GM12878 (cell line): ENCODE data around the gene SLC25A33. TPM values are rescaled to one million over a fixed set of nuclear protein-coding genes. Genes with fewer than 3 reads are reported as not detected.

ENCODE experiments used
- ATAC-seq: fragments of 200-7000 bp; cut with Tn5 transposase; 3 replicates; pipeline ENCODE4 v1.9.1; 2020; ENCODE audit warnings: mild to moderate bottlenecking, moderate library complexity
- BruUV-seq: library from RNA; stranded (reverse); fragments of 400-500 nt; replicated peaks from 2 replicates; lab custom pipeline; 2021; lab: Mats Ljungman, UMichigan
- CTCF ChIA-PET: fragments of 300-600 bp; sonication (Branson Sonifier 250); formaldehyde crosslinking; extraction: SDS; loops from one replicate; lab custom pipeline; 2021; ENCODE audit warnings: inconsistent platforms; lab: Yijun Ruan, JAX
- POLR2A ChIA-PET: fragments of 350-600 bp; formaldehyde crosslinking; extraction: SDS; loops from one replicate; lab custom pipeline; 2021; ENCODE audit warnings: inconsistent platforms; lab: Charles Lee
- RAD21 ChIA-PET: fragments of 300-600 bp; sonication (Branson Sonifier 250); formaldehyde crosslinking; loops from one replicate; lab custom pipeline; 2023; ENCODE audit warnings: antibody characterized with exemption; ENCODE audit not compliant: unreplicated experiment; lab: Charles Lee
- SMC1A ChIA-PET: fragments of 300-600 bp; sonication (Branson Sonifier 250); formaldehyde crosslinking; loops from one replicate; lab custom pipeline; 2023; ENCODE audit not compliant: unreplicated experiment, uncharacterized antibody; lab: Charles Lee
- DNase-seq: peaks from one replicate; pipeline ENCODE4 v3.0.0-alpha.2; 2011; ENCODE audit warnings: low read depth, low spot score
- FAIRE-seq: peaks from 3 replicates; lab custom pipeline; 2011; peaks lifted over from hg19 to GRCh38; lab: Jason Lieb, UNC
- H2AFZ ChIP-seq: 2 replicates; pipeline ENCODE4 v1.6.0; 2011; ENCODE audit warnings: low read depth, low read length, control low read depth; ENCODE audit not compliant: control insufficient read depth
- H3K27ac ChIP-seq: 2 replicates; pipeline ENCODE4 v1.5.1; 2011; ENCODE audit warnings: control low read depth; ENCODE audit not compliant: control insufficient read depth, insufficient read depth
- H3K27me3 ChIP-seq, 2 experiments: replicated peaks in 1 of 2; 2 replicates each; pipeline versions ENCODE4 v1.6.0 to v1.6.1; 2011; ENCODE audit warnings: low read length in 1 of 2; ENCODE audit not compliant: control insufficient read depth in 2 of 2, insufficient read depth in 2 of 2
- H3K36me3 ChIP-seq, 2 experiments: 2 replicates each; pipeline ENCODE4 v1.5.1; 2011; ENCODE audit warnings: low read length in 1 of 2; ENCODE audit not compliant: control insufficient read depth in 2 of 2, insufficient read depth in 2 of 2
- H3K4me1 ChIP-seq: 2 replicates; pipeline ENCODE4 v1.6.1; 2011; ENCODE audit warnings: mild to moderate bottlenecking, low read length, moderate library complexity, mixed read lengths; ENCODE audit not compliant: control insufficient read depth, insufficient read depth
- H3K4me2 ChIP-seq: 2 replicates; pipeline ENCODE4 v1.6.0; 2011; ENCODE audit warnings: control low read depth; ENCODE audit not compliant: control insufficient read depth, insufficient read depth
- H3K4me3 ChIP-seq: fragments of 200-600 bp; sonication (generic); 2 replicates; pipeline ENCODE4 v1.5.1; 2016
- H3K79me2 ChIP-seq: 2 replicates; pipeline ENCODE4 v1.6.0; 2011; ENCODE audit warnings: low read length; ENCODE audit not compliant: control insufficient read depth, insufficient read depth
- H3K9ac ChIP-seq: 2 replicates; pipeline ENCODE4 v1.8.0; 2011; ENCODE audit warnings: low read length, control low read depth, mixed read lengths; ENCODE audit not compliant: control insufficient read depth, insufficient read depth
- H3K9me3 ChIP-seq: replicated peaks from 3 replicates; pipeline ENCODE4 v1.5.1; 2011; ENCODE audit warnings: mild to moderate bottlenecking, low read length; ENCODE audit not compliant: control insufficient read depth, insufficient read depth
- H4K20me1 ChIP-seq: 2 replicates; pipeline ENCODE4 v1.6.0; 2011; ENCODE audit not compliant: control insufficient read depth, insufficient read depth
- BCL11A ChIP-seq: IDR thresholded peaks from 2 replicates; pipeline ENCODE4 v1.6.1; 2011; ENCODE audit warnings: low read depth, low read length
- BMI1 ChIP-seq: fragments of 450-650 bp; IDR thresholded peaks from 2 replicates; pipeline ENCODE4 v1.6.1; 2016; ENCODE audit warnings: mild to moderate bottlenecking, moderate library complexity, borderline replicate concordance
- CHD2 ChIP-seq: IDR thresholded peaks from 2 replicates; pipeline ENCODE4 v1.6.1; 2011; ENCODE audit warnings: low read depth, low read length, improper control_type of control experiment, borderline replicate concordance
- EED ChIP-seq: sonication (generic); IDR thresholded peaks from 2 replicates; pipeline ENCODE4 v1.6.1; 2016; ENCODE audit warnings: antibody characterized with exemption, low read depth
- HDGF ChIP-seq: fragments of 450-650 bp; IDR thresholded peaks from 2 replicates; pipeline ENCODE4 v1.6.1; 2016; ENCODE audit warnings: antibody characterized with exemption
- MYC ChIP-seq: IDR thresholded peaks from 2 replicates; pipeline ENCODE4 v1.6.1; 2011; ENCODE audit warnings: mild to moderate bottlenecking, low read length, moderate library complexity, inconsistent platforms; ENCODE audit not compliant: insufficient read depth, insufficient replicate concordance, insufficient read length, severe bottlenecking
- PAX8 ChIP-seq: fragments of 450-650 bp; IDR thresholded peaks from 2 replicates; pipeline ENCODE4 v1.6.1; 2017; ENCODE audit warnings: mild to moderate bottlenecking, moderate library complexity
- SMAD1 ChIP-seq: fragments of 450-650 bp; IDR thresholded peaks from 2 replicates; pipeline ENCODE4 v1.6.1; 2018; ENCODE audit warnings: mild to moderate bottlenecking, low read depth; ENCODE audit not compliant: partially characterized antibody
- TARDBP ChIP-seq: IDR thresholded peaks from 2 replicates; pipeline ENCODE4 v1.6.1; 2016; ENCODE audit warnings: borderline replicate concordance
- ZNF207 ChIP-seq: fragments of 450-650 bp; IDR thresholded peaks from 2 replicates; pipeline ENCODE4 v1.6.1; 2014; ENCODE audit warnings: antibody characterized with exemption, mild to moderate bottlenecking, borderline replicate concordance
- ZNF622 ChIP-seq: fragments of 450-650 bp; IDR thresholded peaks from 2 replicates; pipeline ENCODE4 v1.6.1; 2017; ENCODE audit warnings: mild to moderate bottlenecking, inconsistent platforms
- WGBS: methylation state at CpG from one replicate; pipeline ENCODE4 v1.1.6; 2016; ENCODE audit warnings: low lambda C conversion rate; ENCODE audit not compliant: insufficient replicate concordance, insufficient coverage; ENCODE audit errors: missing lambda C conversion rate; 5-methylcytosine and 5-hydroxymethylcytosine counted together
- in situ Hi-C: fragments of 300-500 bp; cut with MboI; formaldehyde crosslinking; loops from 9 replicates; pipeline ENCODE4 v1.14.3; 2018; ENCODE audit warnings: mixed read lengths
- intact Hi-C: fragments of 100-400 bp; cut with micrococcal nuclease; formaldehyde crosslinking; loops from one replicate; pipeline ENCODE4 v1.14.2; 2022; ENCODE audit not compliant: unreplicated experiment
- polyA plus RNA-seq, 11 experiments: library from polyadenylated mRNA; depleted of rRNA in 4 of 11; unstranded in 6 of 11; stranded (reverse) in 5 of 11; fragments of >200 nt; fragmentation: Nextera tagmentation in 4 of 11; fragmentation: Illumina TruSeq in 1 of 11; extraction: Ambion mirVana in 4 of 11; extraction: Trizol in 1 of 11; gene quantifications; 1 replicate in 1 of 11; 2 replicates in 10 of 11; pipeline versions ENCODE4 v1.2.1 to v1.2.3, GENCODE V29; 2011 to 2016; ENCODE audit warnings: inconsistent platforms in 2 of 11, missing spikeins in 2 of 11, low read depth in 1 of 11
- total RNA-seq, 4 experiments: library from RNA; depleted of rRNA in 3 of 4; stranded (reverse); fragments of >200 nt in 3 of 4; fragmentation: Illumina TruSeq in 1 of 4; extraction: Trizol in 1 of 4; gene quantifications; 2 replicates each; pipeline versions ENCODE4 v1.2.1 to v1.2.3, GENCODE V29; 2013 to 2021
- TF ChIP-seq, protein P1 (sequence below): fragments of 450-650 bp; IDR thresholded peaks from 2 replicates; pipeline ENCODE4 v1.6.1; 2017; ENCODE audit warnings: mild to moderate bottlenecking, moderate library complexity
- TF ChIP-seq, protein P2 (sequence below): fragments of 450-650 bp; IDR thresholded peaks from 2 replicates; pipeline ENCODE4 v1.6.1; 2017; ENCODE audit warnings: antibody characterized with exemption, mild to moderate bottlenecking, moderate library complexity
- TF ChIP-seq, protein P3 (sequence below): IDR thresholded peaks from 2 replicates; pipeline ENCODE4 v1.6.1; 2011; ENCODE audit warnings: borderline replicate concordance, low read depth, mild to moderate bottlenecking, moderate library complexity, low read length; ENCODE audit not compliant: insufficient read depth, poor library complexity, severe bottlenecking

SLC25A33 gene
- total and polyA plus RNA-seq, 10 of the 15 experiments (the other 5 are each of a cell fraction or from before 2014, with no cell fraction given): 1.7 to 11.2 (median 8.4) TPM

DNA sequence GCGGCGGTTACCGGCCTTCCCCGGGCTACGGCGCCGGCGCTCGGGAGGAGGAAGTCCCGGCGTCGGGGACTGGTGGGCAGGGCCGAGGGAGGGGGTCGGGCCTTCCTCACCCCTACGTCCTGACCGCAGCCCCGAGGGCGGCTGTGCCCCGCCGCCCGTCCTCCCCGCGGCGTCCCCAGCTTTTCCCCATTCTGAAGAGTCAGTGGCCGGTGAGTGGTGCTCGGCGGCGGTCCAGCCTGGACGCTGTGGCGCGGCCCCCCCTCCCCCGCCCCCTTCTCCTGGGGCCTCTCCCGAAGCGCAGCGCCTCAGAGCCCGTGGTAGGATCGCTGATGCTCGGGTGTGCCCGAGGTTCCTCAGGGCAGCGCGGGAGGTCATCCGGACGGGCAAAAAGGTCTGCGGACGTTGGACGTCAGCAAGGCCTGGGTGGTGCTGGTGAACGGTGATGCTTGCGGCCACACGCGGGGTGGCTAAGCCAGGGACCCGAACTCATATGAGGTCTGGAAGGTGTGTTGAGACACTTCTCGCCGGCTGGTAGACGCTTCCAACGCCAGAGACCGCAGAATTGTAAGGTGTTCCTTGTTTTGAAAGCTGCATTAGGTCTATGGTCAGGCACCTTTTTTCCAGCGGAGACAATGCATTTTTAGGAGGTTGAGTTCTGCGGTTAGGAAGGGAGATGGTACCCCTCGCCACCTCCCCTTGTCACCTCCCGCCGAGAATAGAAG, 725 bp downstream of the SLC25A33 start:
- ChIA-PET POLR2A (interaction anchor here (0.6 to 1.8 kb wide), 4 partner anchors 14 to 149 kb away, joined by 3 to 8 read pairs (median 4); partner anchors contain the start of gene PIK3CD), RAD21 (interaction anchor here (1.1 kb wide), 1 partner anchor 89 kb away, joined by 4 read pairs; no protein-coding TSS in a partner anchor), SMC1A (interaction anchor here (0.7 to 1.5 kb wide), 3 partner anchors 20 to 111 kb away, joined by 3 read pairs; no protein-coding TSS in a partner anchor), CTCF (interaction anchor here (0.7 to 1.1 kb wide), 2 partner anchors 48 to 739 kb away, joined by 3 read pairs; no protein-coding TSS in a partner anchor)
- peaks cover 14% of the 10 kb centered on the region for H3K4me1 ChIP-seq
- intact Hi-C loops: loop anchor here (1.0 kb wide), 1 partner anchor 33 kb away; no protein-coding TSS in a partner anchor
- H3K79me2 ChIP-seq: peaks cover 35% of the 10 kb centered on the region
- H3K36me3 ChIP-seq: no peaks in the 10 kb centered on the region
- peak overlapping the region; percentile 51 for H2AFZ ChIP-seq
- in situ Hi-C loops: no loop called here
- peak overlapping the region; percentile 91 for H3K4me3 ChIP-seq
- DNase-seq: no peak
- 1% methylated on average over 45 of the region's 61 CpGs for whole genome bisulfite sequencing
- no peaks in the 10 kb centered on the region for H3K27me3 ChIP-seq
- no peaks in the 10 kb centered on the region for H3K9me3 ChIP-seq
- BruUV-seq: no TSS peak
- peak overlapping the region; percentile 70 for H3K27ac ChIP-seq
- no peak for FAIRE-seq
- H3K4me2 ChIP-seq: peak overlapping the region; percentile 79
- no peaks in the 10 kb centered on the region for H4K20me1 ChIP-seq
- H3K9ac ChIP-seq: peak overlapping the region; percentile 65
- peak; percentile 68 for ATAC-seq
- TF ChIP-seq EED (no peak), CHD2 (no peak), MYC (no peak), SMAD1 (no peak), HDGF (no peak), BMI1 (no peak), PAX8 (no peak), TARDBP (no peak), ZNF207 (0 out of 2 replicates have a peak, but pooled peaks have one; percentile 10), BCL11A (no peak), ZNF622 (no peak)
- TF ChIP-seq, protein P1, sequence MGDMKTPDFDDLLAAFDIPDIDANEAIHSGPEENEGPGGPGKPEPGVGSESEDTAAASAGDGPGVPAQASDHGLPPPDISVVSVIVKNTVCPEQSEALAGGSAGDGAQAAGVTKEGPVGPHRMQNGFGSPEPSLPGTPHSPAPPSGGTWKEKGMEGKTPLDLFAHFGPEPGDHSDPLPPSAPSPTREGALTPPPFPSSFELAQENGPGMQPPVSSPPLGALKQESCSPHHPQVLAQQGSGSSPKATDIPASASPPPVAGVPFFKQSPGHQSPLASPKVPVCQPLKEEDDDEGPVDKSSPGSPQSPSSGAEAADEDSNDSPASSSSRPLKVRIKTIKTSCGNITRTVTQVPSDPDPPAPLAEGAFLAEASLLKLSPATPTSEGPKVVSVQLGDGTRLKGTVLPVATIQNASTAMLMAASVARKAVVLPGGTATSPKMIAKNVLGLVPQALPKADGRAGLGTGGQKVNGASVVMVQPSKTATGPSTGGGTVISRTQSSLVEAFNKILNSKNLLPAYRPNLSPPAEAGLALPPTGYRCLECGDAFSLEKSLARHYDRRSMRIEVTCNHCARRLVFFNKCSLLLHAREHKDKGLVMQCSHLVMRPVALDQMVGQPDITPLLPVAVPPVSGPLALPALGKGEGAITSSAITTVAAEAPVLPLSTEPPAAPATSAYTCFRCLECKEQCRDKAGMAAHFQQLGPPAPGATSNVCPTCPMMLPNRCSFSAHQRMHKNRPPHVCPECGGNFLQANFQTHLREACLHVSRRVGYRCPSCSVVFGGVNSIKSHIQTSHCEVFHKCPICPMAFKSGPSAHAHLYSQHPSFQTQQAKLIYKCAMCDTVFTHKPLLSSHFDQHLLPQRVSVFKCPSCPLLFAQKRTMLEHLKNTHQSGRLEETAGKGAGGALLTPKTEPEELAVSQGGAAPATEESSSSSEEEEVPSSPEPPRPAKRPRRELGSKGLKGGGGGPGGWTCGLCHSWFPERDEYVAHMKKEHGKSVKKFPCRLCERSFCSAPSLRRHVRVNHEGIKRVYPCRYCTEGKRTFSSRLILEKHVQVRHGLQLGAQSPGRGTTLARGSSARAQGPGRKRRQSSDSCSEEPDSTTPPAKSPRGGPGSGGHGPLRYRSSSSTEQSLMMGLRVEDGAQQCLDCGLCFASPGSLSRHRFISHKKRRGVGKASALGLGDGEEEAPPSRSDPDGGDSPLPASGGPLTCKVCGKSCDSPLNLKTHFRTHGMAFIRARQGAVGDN: no peak
- TF ChIP-seq, protein P2, sequence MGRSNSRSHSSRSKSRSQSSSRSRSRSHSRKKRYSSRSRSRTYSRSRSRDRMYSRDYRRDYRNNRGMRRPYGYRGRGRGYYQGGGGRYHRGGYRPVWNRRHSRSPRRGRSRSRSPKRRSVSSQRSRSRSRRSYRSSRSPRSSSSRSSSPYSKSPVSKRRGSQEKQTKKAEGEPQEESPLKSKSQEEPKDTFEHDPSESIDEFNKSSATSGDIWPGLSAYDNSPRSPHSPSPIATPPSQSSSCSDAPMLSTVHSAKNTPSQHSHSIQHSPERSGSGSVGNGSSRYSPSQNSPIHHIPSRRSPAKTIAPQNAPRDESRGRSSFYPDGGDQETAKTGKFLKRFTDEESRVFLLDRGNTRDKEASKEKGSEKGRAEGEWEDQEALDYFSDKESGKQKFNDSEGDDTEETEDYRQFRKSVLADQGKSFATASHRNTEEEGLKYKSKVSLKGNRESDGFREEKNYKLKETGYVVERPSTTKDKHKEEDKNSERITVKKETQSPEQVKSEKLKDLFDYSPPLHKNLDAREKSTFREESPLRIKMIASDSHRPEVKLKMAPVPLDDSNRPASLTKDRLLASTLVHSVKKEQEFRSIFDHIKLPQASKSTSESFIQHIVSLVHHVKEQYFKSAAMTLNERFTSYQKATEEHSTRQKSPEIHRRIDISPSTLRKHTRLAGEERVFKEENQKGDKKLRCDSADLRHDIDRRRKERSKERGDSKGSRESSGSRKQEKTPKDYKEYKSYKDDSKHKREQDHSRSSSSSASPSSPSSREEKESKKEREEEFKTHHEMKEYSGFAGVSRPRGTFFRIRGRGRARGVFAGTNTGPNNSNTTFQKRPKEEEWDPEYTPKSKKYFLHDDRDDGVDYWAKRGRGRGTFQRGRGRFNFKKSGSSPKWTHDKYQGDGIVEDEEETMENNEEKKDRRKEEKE: no peak
- TF ChIP-seq, protein P3, sequence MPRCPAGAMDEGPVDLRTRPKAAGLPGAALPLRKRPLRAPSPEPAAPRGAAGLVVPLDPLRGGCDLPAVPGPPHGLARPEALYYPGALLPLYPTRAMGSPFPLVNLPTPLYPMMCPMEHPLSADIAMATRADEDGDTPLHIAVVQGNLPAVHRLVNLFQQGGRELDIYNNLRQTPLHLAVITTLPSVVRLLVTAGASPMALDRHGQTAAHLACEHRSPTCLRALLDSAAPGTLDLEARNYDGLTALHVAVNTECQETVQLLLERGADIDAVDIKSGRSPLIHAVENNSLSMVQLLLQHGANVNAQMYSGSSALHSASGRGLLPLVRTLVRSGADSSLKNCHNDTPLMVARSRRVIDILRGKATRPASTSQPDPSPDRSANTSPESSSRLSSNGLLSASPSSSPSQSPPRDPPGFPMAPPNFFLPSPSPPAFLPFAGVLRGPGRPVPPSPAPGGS: no peak
